ENCODE measurements around the gene EIF2B5. TPM values are rescaled to one million over a fixed set of nuclear protein-coding genes. Genes with fewer than 3 reads are reported as not detected.
"Not testable (repeated sequence)": the region's sequence is repeated elsewhere in the genome, so short reads cannot be mapped to it uniquely, and the experiment has no call there.

The EIF2B5 gene
- polyA plus RNA-seq, 1 donor = 36.4 TPM

DNA sequence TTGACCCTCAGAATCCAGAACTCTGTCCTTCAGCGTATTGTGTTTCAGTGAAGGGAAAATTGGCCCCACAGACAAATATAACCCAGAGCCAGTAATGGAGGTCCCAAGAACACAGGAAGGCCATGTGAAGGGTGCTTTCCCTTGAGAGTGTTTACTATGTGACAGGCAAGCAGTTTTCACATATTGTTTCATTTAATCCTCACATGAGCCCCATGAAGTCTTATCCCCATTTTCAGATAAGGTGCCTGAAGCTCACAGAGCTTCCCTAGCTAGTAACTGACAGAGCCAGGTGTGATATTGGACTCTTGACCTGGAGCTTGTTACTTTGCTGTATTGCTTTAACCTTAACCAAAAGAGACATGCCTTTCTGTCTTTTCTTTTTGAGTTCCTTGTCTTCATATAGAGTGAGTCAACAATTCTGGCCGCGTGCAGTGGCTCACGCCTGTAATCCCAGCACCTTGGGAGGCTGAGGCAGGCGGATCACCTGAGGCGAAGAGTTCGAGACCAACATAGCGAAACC lies 10.7 kb downstream of the EIF2B5 start:
- no peak for DNase-seq (ENCODE audit: low read depth)

DNA sequence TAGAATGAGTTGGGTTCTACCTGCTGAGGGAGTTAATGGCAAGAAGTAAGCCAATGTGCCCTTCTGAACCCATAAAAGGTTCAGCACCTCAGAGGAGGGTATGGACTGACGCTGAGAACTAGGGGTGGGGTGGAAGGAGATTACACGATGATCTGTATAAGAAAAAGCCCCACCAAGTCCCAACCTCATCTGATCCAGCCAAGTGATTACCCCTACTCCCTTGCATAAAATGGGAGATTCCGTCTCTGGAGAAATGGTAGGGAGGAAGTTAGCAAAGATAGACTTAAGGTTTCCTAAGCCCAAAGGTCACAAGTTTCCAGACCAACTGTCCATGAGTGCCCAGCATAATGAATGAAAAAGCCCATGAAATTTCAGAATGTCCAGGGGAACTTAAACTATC lies 12.9 kb downstream of the EIF2B5 start:
- no peak for DNase-seq (ENCODE audit: low read depth)

DNA sequence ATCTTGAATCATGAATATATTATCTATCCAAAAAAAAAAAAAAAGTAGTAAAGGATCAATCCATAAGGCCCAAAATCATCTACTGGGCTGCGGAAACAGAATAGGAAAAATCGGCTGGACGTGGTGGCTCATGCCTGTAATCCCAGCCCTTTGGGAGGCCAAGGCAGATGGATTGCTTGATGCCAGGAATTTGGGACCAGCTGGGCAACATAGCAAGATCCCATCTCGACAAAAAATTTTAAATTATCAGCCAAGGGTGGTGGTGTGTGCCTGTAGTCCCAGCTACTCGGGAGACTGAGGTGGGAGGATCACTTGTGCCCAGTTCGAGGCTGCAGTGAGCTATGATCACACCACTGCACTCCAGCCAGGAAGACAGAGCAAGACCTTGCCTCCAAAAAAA lies 14.0 kb downstream of the EIF2B5 start:
- DNase-seq (ENCODE audit: low read depth) = no peak

DNA sequence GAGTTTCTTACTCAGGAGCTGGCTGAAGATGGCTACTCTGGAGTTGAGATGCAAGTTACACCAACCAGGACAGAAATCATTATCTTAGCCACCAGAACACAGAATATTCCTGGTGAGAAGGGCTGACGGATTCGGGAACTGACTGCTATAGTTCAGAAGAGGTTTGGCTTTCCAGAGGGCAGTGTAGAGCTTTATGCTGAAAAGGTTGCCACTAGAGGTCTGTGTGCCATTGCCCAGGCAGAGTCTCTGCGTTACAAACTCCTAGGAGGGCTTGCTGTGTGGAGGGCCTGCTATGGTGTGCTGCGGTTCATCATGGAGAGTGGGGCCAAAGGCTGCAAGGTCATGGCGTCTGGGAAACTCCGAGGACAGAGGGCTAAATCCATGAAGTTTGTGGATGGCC lies 14.6 kb downstream of the EIF2B5 start:
- not testable (repeated sequence) for DNase-seq (ENCODE audit: low read depth)

DNA sequence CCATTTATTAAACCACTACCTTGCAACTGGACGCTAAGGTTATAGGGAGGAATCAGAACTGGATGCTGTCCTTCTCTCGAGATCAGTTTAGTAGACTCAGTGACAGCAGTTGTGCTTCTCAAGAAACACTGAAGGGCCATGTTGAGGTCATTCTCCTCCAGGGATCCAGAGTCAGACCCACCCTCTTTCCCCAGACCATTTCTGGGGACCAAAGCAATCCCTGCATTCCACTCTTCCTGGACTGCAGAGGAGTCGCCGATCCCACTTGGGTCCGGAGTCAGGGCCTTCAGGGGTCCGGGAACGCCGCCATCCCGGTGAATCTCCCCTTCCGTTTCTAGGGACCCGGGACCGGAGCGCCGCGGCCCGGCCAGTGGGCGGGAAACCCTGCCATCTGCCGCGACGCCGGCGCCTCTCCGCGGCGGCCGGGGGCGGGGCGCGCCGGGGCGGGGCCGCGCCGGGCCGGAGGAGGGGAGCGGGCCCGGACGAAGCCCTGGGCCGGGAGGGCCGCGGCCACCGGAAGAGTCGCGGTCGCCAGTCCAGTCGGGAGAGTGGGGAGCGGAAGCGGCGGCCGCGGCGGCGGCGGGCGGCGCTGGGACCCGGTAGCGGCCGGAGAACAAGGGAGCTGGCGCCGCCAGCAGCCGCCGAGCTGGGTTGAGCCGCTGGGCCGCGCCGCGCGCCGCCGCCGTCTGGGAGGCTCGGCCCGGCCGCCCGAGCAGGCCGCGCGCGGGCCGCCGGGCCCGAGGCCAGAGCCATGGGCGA lies 19.9 kb downstream of the EIF2B5 start, which contains the start of gene DVL3:
Gene DVL3, plus strand, starts transcription at position 493 of the 759 bp plus-strand sequence. Its CDS starts 259 bp downstream, at position 752.
- no peak for DNase-seq (ENCODE audit: low read depth)

DNA sequence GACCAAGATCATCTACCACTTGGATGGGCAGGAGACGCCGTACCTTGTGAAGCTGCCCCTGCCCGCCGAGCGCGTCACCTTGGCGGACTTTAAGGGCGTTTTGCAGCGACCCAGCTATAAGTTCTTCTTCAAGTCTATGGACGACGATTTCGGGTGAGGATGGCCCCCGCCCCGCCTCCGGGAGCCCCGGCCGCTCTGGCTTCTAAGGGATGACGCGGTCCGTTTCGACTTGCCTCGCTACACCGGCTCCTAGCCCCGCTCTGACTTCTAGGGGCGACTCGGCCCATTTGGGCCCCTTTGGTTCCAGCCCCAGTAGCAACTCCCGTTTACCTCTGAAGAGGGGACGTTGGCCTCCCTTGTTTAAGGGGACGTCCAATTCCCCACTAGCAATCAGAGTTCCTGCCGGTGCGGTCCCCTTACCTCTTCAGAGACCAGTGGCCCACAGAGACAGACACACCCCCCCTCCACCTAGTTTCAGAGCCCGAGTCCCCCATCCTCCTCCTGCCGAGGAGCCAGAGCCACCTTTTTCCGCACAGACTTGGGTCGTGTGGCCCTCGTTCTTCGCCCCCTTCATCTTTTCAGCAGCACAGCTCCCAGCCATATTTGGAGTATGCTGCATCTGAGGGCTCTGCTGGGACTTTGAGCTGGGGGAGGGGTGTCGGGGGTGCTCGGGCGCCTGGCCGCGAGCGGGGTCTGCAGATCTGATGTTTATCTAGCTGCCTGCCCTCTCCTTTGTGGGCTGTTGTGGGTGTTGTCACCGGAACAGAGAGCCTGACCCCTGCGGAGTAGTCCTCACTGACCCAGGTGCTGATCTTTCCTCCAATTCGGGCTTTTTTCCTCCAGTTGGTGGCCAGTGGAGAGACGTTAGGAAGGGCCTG lies 20.7 kb downstream of the EIF2B5 start:
- DNase-seq (ENCODE audit: low read depth) = no peak

DNA sequence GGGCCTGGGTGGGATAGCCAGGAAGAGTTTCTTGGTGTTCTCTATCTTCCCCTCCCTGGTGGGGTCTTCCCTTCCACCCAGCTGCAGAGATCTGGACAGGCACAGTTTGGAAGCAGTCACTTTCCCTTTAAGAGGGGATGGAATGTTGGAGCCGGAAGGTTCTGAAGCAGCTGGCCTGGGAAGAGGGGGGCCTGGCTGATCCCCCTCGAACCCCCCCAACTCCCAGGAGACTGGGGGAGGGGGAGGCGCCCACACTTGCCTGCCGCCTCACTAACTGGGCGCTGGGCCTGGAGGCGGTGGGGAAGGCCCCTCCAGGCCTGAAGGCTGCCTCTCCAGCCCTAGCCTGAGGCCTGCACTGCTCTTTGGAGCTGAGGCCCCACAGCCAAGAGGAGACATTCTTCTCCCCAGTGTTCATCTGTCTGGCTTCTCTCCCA lies 21.4 kb downstream of the EIF2B5 start:
- no peak for DNase-seq (ENCODE audit: low read depth)

DNA sequence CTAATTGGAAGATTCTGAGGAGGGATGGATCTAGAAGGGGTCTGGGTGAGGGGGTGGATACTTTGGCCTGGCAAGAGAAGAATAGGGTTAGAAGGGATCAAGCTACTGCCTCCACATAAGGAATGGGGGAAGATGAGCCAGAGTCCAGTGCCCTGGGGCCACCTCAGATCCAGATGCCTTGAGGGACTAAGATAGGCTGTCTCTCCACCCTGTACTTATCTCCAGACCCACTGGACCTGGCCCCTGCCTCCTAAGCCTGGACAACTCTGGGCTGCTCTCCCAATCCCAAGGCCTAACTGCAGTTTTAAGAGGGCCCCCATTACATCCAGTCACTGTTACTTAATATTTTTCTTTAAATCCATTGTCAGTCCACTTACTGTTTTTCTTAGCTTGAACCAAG lies 22.0 kb downstream of the EIF2B5 start:
- no peak for DNase-seq (ENCODE audit: low read depth)

DNA sequence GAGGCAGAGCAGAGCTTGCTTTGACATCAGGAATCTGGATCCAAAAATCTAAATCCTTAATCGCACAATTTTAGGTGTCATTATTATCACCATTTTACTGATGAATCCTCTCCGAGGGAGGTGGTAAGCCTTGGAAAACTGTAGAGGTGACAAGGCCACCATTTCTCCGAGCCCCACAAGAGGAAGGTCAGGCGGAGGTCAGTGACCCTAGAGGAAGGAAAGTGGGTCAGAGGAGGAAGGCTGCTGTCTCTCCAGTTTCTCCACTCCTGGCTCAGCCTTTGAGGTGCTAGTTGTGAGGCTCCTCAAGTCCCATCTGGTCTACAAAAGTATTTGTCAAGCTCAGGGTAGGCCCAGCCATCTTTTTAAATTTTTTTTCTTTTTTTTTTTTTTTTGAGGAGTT lies 23.2 kb downstream of the EIF2B5 start:
- no peak for DNase-seq (ENCODE audit: low read depth)

DNA sequence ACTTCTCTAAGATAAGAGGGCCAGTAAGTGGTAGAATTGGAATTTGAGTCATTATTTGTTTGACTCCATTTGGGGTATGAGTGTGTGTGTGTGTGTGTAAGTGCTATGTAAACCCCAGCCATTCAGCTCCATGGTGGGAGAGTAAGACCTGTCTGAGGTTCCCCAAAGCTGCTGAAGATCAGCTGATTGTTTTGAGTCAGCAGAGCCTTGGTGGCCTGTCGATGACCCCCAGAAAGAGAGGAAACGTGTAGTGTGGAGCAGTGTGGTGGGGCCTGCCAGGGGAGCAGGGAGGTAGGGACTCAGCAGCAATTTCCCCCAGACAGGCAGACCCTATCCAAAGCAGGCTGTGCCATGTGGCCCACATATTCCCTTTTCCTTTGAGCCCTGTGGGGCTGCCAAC lies 25.3 kb downstream of the EIF2B5 start:
- no peak for DNase-seq (ENCODE audit: low read depth)

DNA sequence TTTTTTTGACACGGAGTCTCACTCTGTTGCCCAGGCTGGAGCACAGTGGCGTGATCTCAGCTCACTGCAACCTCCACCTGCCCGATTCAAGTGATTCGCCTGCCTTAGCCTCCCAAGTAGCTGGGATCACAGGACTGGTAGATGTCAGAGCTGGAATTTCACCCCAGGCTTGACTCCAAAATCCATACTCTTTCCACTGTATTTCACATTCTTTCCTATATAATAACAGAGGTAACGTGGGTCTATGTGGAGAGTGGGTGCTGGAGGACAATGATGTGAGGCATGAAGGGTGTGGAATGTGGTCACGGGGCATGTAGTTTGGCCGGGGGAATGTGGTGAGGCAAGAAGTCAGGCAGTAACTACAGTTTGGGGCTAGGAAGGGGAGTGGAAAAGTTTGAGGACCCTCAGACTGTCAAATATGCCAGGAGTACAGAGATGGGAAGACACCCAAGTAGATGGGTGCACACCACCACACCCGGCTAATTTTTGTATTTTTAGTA lies 27.5 kb downstream of the EIF2B5 start:
- not testable (repeated sequence) for DNase-seq (ENCODE audit: low read depth)

DNA sequence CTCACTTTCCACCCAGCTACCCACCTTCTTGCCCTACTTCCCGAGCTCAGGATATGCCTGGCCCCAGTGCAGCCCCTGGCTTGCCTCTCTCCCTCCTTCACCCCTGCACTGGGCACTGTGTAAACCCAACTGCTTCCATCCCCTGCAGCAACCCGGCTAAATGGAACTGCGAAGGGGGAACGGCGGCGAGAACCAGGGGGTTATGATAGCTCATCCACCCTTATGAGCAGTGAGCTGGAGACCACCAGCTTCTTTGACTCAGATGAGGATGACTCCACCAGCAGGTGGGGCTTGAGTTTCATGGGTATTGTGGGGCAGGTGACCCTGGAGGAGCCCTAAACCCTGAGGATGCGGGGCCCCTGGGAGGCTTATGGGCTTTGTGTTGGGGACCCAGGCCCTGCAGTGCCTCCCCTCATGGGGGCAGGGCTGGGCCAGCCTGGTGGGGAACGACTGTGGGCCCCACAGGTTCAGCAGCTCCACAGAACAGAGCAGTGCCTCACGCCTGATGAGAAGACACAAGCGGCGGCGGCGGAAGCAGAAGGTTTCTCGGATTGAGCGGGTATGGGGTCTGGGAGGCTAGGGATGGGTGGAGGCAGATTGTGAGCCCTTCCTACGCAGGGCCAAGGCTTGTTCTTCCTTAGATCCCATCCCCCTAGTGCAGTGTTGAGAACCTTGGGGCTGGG lies 29.6 kb downstream of the EIF2B5 start:
- DNase-seq (ENCODE audit: low read depth) = no peak

DNA sequence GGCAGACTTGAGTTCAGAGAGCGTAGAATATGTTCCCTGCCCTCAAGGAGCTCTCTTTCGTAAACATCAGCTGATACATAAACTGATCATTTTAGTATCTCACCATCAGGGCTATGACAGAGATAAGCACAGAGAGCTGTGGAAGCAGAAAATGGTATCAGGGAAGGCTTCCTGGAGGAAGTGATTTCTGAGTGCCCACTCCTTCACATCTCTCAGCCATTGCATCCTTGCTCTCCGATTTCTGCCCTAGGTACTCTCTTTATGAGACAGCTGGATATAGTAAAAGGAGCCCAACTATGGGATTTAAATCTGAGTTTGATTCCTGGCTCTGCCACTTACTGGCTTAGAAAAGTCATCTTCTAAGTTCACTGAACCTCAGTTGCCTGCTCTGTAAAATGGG lies 30.4 kb downstream of the EIF2B5 start:
- no peak for DNase-seq (ENCODE audit: low read depth)

DNA sequence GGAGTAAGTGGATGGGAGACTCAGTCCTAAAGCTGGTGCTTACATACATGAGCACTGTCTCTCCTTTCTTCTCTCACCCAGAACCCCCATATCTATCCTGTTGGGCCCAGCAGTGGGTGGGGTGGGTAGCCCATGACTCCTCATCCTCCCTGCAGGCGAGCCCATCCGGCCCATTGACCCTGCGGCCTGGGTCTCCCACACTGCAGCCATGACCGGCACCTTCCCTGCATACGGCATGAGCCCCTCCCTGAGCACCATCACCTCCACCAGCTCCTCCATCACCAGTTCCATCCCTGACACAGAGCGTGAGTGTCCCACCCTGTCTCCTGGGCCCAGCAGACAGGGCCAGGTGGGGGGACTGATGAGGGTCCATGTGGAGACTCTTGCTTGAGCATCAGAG lies 31.5 kb downstream of the EIF2B5 start:
- no peak for DNase-seq (ENCODE audit: low read depth)

DNA sequence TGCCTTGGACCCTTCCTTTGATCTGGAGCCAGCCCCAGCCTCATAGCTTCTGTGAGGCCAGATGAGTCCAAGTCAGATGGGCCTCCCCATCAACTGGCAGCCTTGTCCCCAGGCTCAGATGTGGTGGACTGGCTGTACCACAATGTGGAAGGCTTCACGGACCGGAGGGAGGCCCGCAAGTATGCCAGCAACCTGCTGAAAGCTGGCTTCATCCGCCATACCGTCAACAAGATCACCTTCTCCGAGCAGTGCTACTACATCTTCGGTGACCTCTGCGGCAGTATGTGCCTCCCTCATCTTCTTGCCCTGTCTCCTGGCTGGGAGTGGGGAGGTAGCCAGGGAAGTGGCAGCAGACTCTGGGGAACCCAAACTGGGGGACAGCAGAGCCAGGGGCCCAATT lies 32.6 kb downstream of the EIF2B5 start:
- no peak for DNase-seq (ENCODE audit: low read depth)

DNA sequence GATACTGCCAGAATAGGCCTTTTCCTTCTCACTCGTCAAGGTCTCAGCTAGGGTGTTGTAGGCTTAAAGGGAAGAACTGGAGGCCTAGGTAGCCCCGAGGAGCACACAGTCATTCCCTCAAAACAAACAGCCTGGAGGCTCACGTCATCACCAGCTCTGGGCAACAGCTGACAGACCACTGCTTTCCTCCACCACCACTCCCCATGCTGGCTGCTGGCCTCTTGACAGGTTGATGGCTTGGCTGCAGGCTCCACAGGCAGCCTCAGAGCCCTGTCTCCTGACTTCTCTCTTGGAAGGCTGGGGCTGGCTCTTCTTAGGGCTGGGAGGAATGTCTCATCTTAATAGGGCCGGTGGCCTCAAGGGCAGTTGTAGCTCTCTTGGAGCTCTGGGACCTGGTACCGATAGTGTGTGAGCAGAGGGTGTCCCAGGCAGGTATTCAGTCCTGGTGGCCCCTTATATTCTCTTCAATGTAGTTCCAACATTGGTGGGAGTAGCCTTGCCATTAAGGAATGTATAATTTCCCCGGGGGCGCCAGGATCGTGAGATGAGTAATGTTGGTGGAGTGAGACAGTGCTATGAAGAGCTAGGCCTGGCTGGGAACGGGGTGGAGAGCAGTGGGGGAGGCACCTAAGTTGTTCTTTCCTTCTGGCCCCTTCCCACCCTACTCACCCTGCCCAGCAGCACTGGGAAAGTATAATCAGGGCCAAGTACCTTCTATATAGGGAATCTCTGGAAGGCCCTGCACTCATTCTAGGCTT lies 33.4 kb downstream of the EIF2B5 start:
- DNase-seq (ENCODE audit: low read depth) = no peak

DNA sequence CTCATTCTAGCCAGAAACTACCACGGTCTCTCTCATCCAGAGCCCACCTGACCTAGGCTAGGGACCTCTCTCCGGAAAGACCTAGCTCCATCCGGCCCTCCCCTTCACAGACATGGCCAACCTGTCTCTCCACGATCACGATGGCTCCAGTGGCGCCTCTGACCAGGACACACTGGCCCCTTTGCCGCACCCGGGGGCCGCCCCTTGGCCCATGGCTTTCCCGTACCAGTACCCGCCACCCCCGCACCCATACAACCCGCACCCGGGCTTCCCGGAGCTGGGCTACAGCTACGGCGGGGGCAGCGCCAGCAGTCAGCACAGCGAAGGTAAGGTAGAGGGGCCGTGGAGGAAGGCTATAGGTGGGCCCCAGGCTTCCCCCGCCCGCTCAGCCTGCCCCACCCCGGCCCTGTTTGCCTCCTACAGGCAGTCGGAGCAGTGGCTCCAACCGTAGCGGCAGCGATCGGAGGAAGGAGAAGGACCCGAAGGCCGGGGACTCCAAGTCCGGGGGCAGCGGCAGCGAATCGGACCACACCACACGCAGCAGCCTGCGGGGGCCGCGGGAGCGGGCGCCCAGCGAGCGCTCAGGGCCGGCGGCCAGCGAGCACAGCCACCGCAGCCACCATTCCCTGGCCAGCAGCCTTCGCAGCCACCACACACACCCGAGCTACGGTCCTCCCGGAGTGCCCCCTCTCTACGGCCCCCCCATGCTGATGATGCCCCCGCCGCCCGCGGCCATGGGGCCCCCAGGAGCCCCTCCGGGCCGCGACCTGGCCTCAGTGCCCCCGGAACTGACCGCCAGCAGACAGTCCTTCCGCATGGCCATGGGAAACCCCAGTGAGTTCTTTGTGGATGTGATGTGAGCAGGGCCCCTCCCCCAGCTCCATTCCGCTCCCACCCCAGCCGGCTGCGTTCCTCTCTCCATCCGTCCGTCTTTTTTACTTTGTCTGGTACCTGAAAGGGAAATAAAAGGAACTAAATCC lies 35.0 kb downstream of the EIF2B5 start:
- no peak for DNase-seq (ENCODE audit: low read depth)

DNA sequence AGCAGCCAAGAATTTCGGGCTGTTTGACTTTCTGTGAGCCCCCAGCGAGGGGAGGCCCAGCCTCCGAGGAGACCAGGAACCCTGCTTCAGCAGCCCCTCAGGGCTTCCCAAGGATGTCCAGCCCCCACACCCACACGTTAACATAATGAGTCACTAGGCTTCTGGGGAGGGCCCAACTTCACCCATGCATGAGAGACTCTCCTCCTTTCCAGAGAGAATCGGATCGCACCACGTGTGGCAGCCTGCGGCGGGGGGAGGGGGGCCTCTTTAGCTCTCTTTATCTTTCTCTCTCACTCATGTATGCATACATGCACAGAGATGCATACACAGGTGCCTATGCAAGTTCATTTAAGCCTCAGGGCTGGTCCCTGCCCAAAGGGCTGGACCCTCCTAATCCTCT lies 36.4 kb downstream of the EIF2B5 start:
- DNase-seq (ENCODE audit: low read depth) = no peak

DNA sequence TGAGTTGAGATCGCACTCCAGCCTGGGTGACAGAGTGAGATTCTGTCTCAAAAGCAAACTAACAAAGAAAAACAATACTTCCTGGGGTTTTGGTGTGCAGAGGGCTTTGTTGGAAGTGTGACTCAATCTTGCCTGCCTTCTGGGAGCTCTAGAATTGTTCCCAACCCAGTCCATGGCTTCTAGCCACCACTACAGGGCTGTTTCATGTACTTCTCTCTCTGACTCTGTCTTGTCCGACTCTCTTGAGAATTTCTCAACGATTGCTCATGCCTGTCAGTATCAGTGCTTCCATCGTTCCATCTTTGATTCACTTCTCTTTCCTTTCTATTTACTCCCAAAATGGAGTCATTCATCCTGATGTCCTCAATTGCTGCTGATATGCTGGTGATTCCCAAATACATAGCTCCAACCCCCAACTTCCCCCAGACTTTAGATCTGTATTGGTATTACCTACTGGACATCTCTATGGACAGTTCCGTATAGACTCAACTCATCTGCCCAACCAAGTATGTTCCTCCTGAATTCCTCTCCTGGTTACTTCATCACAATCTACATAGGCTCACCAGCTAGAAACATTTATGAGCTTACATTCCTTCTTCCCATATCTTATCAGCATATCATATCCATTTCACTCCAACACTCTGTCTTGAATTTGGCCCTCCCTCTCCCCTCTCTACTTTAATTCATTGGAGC lies 37.7 kb downstream of the EIF2B5 start:
- no peak for DNase-seq (ENCODE audit: low read depth)
